HG03469 (cell line): ENCODE data around the gene ADD2.

Experiments
- ATAC-seq: cut with Tn5 transposase; IDR thresholded peaks from one replicate; pipeline ENCODE4 v1.9.1; 2021; ENCODE audit warnings: mild to moderate bottlenecking, moderate library complexity, moderate number of reproducible peaks; ENCODE audit not compliant: unreplicated experiment

The ADD2 gene

DNA sequence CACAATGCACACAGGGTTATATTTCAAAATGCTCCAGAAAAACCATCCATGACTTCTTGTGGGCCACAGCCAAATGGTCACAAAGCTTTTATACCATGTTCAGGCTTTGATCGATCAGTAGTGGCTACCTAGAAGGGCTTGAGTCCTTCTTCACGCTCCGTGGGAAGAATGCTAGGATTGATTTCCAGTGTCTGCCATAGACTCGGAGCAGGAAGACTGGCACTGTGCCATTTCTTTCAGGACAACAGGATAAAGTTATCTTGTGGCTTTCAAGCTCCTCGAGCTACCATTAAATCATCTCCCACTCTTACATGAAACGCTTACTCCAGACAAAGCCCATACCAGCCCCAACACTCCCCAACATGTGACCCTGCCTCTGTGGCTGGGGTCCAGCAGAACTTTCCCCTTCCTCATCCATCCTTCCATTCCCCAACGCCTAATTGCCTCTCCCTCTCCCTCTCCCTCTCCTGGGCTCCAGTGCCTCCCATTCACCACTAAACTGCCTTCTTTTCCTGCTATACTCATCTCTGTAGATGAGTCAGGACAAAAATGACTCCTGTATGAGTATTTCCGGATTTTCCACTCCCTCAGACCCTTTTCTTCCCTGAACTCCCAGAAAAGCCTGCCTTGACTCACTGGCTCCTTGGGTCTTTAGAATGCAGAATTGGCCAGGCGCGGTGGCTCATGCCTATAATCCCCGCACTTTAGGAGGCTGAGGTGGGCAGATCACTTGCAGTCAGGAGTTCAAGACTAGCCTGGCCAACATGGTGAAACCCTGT is 40.9 kb downstream of the ADD2 start:
- ATAC-seq, result no peak

DNA sequence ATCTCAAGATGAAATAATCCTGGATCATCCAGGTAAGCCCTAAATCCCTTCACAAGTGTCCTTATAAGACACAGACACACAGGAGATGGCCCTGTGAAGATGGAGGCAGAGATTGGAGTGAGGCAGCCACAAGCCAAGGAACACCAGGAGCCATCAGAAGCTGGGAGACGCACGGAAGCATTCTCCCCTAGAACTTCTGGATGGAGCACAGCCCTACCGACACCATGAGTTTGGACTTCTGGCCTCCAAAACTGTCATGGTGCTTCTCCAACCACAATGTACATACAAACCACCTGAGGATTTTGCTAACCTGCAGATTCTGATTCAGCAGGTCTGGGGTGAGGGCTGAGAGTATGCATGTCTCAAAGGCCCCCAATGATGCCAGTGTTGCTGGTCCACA is 42.5 kb downstream of the ADD2 start:
- ATAC-seq, result no peak

DNA sequence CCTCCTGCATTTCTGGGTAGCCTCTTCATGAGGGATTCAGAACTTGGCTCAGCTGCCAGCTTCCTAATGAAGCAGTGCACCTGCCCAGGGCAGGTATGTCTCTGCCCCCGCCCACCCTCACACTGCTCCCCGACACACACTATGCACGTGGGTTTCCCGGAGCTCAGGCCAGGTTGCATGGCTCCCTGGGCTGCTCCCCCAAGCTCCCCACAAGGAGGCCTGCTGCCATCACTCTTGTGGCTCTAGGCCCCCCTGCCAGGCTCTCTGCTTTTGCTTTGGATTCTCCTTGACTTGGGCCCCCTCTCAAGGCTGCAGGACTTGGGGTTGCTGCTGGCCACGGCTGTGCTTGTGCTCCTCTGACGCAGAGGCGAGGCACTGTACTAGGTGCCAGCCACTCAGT is 43.6 kb downstream of the ADD2 start:
- ATAC-seq, result no peak

DNA sequence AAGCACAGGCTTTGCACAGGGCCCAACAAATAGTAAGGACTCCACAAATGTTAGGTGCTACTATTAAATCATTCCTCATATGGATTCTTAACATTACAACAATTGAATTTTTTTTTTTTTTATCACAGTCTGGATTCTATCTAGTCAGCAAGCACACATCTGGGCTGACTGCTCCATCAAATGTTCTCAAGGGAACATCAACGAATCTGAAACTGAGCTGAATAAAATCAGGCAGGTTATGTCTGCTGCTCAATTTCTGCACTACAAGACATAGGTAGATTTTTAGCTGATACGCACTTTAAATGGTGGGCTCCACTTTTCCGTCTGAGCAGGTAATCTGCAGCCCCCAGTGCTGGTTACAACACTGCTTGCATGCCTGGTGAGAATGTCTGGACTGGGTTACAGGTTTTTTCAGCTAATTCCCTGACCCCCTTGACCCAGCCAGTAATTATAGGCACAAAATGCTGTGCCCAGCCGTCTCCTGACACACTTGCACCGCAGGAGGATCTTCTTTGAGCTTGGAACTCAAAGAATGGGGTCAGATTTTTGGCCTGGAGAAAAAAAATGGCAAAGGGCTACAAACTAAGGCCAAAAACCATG is 44.6 kb downstream of the ADD2 start:
- no peak for ATAC-seq

DNA sequence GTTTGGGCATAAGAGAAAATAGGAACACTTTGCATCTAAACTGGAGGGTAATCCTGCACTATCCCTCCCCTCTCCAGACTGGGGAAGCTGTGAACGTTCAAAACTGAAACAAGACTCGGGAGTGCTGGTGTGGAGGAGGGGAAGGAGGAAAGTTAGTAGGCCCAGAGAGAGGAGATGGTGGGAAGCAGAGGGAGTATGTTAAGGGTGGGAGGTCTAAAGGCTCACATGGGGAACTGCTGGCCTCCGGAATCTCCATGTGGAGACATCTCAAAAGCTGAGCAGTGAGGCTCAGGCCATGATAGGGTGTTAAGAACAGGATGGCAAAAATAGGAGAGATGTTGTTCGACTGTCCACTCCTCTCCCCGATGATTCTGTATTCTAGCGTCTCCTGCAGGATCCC is 47.9 kb downstream of the ADD2 start:
- no peak for ATAC-seq

DNA sequence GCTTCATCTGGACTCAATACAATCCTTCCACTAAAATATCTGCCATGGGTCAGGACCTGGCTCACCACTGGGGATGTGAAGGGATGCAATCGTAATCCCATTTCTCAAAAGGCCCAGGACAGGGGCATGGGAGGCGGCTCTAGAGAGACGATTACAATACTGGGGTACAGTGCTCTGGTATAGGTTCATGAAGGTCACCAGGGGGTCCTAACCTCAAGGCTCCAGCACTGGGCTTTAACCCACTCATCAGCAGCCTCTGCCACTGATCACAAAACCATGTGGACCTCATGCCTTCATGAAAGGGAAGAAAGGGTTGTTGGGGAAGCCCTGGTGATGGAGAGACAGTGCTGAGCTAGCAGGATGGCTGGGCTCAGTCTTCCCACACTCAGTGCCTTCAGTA is 48.8 kb downstream of the ADD2 start:
- ATAC-seq, result no peak

DNA sequence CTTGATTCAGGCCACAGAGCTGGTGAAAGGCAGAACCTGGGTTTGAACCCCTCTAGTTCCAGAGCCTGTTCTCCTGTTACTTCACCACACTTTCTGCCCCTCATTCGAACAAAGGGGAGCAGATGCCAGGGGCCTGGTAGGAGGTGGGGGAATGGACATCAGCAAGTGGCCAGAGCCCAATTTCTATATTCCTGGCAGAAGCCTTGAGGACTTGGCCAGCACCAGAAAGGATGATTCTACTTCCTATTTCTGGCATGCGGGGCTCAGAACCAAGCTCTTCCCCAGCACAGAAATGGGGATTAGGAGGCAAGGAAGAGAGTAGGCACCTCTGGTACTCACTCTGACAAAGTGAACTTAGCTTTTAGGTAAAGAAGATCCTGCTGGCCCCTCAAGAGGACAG is 49.3 kb downstream of the ADD2 start:
- no peak for ATAC-seq

DNA sequence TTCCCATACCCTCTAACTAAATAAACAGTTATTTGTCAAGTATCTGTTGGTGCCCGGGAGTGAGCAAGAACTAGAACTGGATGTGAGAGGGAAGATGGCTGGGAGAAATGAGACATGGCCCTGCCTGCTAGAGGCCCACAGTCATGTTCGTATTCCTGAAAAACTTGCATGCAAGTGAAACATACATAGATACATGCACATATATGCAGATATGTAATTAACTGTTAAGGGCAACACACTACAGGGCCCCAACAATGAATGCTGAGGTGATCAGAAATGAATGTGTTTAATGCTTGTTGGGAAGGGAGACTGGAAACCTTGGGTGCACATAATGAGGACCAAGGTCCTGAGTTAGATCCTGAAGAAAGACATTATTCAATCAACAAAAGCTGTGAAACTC is 49.8 kb downstream of the ADD2 start:
- no peak for ATAC-seq

DNA sequence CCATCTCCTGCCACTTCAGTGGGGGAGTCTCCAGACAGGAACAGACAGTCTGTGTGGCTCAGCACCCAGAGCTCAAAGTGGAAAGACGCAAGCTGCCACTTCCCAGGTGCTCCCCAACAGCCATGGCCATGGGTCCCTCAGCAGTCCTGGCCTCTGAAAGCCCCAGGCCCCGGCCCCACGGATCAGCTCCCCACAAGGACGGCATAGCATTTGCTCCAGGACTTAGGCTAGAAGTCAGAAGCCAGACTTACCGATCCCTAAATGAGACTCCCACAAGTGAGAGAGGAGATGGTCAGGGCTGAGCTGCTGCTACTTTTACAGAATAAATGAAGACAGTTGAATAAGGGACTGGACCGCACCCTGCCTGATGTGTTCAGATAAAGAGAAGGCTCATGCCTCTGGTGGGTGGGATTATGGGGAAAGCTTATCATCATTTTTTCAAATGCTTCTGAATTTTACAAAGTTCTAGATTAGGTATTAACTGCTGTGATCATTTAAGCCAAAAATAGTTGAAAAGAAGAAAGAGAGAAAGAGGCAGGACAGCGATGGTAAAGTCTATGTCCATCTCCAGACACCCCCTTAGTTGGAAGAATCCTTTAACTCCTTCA is 50.5 kb downstream of the ADD2 start:
- no peak for ATAC-seq

DNA sequence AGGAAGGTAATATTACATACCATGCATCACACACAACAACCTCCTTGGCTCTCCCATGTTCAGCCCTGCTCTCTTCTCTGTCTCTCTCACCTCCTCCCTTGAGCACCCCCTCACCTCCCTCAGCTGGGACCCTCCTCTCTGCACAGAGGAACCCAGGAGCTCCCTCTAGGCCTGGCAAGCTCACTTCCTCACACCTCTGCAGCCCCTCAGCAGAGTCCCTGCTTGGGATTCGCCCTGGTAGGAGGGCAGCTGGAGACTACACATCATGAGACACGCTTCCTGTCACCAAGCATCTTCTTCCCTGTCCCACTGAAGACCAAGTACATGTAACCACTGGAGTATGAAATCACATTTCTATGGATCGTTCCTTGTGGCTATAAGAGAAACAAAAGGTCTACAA is 51.0 kb downstream of the ADD2 start:
- no peak for ATAC-seq

DNA sequence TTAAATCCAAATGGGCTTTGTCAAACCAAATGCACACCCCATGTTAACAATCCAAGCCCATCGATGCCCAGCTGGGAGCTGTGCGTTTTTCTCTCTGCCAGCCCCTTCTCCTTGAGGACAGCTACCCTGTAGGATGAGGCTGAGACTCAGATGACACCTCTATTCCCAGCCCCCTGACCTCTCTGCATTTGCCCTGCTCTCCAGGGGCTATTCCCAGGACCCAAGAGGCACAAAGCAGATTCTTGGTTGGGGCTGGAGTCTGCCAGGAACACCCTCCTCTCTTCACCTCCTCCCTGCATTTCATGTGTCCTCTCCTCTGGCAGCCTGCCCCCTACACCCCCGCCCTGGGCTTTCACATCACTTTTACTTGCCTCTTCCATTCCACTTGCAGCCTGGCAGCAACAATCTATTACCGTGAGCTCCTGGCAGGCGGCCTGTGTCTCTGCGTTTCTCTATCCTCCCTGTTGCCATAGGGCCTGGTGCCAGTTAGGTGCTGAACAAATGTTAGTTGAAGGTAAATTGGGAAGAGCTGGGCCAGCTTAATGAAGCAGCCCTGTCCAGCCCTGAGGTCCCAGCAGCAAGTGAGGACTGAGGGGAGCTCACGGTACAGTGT is 51.8 kb downstream of the ADD2 start:
- ATAC-seq, result no peak

DNA sequence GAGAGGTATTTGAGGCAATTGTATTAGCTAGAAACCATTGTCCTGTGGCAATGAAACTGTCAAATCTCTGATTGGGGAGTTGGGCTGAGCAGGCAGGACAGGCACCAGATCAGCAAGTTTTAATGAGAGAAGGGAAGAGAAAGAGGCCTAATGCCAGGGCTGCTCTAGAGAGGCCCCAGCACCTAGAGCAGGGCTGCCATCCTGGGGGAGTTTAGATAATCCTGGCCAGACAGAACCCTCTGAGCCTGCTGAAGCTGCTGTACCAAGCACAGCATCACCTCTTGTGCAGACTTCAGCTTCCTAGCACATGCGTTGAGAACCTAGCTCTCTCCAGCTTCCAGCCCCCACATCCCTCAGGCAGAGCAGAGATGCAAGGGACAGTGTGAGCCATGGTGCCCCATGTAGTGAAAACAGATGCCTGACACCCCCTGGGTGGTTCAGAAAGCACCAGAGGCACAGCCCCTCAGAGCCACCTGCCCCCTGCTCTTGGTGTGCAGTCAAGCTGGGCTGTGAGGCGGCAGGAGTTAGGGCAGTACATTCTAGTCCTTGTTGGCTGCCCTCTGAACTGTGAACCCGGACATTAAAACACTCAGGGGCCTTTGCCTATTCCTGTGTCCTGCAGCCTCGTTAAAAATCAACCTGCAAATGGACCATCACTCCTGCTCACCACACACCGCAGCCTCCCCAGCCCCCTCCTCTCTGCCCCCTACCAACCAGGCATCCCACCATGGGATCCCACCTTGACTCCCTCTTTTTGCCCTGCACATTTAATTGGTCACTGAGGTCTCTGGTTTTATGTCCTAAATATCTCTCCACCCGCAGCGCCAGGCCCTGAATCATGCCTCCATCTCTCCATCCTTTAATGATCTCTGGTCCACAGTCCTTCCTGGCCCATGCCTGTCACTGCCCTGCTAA is 52.7 kb downstream of the ADD2 start:
- no peak for ATAC-seq

DNA sequence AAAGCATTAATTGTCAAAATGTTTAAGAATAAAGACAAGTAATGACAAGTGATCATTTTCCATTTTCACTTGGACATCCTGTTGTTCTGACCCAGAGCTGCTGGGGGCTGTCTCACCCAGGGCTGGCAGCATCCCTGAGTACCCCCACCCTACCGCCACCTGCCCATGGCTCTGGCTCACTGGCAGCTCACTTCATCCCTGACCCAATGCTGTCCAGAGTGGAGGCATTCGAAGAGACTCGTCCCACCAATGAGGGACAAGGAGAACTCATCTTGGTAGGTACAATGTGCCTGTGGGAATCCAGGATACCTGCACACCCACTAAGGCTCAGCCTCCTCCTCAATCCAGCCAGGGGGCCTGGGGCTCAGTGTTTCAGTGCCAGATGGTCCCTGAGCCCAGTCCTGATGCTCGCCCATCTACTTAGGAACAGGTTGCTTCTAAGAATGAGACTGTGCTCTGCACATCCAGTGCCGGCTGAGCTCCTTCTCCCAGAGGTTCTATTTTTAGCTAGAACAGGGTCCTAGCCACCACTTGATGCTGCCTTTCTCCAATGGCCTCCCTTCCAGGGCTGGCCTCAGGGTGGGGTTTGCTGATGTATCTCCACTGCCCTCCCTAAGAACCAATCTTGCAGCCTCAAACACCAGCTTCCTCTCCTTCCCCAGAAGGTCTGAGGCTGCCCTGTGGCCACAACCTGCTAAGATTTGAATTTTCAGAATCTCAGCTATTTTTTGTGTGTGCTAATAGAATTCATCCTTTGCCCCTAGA is 53.7 kb downstream of the ADD2 start:
- ATAC-seq, result no peak

DNA sequence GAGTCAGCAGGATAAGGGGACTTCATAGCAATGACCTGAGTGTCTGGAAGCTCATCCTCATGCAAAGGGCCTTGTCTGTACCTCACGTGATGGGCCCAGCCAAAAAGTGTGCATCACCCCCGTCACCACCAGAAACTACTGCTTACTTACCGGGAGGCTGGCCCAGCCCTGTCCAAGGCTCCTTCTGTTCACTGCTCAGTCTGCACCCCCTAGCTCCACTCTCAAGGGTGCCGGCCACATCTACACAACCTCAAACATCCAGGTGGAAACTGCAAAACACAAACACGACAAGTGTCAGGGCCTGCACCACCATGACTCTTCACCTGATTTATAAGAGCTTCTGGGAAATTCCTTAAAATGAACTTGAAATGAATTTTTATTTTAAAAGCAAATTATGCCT is 55.1 kb downstream of the ADD2 start:
- ATAC-seq, result no peak

DNA sequence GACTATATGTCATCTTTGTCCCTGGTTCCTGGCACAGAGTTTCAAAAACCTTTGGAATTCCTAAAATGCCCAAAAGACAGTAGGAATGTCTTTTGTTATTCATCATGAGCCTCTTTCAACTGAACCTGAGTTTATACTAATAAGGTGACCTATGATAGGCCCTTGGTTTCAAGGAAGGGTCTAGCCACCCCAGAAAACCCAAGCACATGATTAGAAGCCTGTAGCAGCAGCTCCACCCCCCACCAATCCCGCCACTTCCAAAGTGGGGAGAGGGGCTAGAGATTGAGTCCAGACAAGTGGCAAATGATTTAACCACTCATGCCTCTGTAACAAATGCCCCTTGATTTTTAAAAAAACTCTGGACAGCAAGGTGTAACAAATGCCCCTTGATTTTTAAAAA is 56.8 kb downstream of the ADD2 start:
- no peak for ATAC-seq

DNA sequence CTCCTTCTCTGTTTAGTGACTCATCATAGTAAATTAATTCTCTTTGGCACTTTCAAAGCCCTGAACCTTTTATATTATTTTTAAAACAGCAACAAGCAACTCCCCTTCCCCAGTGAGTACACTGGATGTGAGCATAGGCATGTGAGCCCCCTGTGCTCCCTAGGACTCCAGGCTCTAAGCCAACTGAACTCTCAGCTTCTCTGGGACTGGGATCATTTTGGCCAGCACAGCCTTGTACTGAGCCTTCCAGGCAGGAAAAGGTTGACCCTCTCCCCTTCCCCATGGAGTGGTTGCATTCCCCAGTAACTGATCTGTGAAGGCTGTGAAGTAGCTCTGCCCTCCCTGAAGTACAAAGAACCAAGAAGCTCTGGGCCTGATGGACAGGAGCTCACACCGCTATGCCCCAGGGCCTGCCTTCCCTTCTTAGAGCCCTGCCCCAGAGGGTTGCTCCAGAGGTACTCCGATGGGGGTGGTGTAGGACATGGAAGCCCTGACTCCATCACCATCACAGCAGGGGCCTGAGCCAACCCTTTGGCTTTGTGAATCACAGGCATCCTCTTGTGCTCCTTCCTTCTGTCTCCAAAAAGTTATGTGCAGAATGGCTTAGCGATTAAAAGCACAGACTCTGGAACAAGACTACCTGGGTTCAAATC is 57.8 kb downstream of the ADD2 start:
- no peak for ATAC-seq

DNA sequence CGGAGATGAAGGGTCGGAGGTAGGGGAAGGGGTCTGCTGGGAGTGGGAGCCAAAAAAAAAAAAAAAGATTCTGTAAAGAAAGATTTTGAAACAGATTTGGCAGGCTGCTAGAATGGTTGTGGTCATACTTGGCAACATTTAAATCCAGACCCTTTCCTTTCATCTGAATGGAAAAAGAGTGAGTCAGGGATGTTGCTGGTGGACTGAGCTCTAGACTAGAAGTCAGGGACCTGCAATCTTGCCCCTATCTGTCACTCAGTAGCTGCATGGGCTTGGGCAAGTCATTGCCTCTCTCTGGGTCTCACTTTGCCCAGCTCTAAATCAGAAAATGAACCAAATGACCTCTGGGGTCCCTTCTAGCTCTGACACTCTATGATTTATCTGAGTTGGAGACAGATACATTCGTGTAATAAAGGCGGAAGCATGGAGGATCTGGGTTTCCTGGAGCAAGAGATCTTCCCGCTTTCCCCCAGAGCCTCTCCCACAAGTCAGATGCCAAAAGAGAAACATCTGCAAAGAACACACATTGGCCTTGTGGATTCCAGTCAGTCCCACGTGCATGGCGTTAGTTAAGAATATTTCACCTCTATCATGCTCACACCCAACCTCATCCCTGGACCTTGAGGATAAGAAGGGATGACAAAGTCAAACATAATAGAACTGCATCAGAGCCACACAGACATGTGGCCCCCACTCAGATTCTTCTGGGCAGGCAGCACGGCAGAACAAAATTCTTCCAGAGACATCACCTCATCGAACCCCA is 58.5 kb downstream of the ADD2 start:
- ATAC-seq, result no peak

DNA sequence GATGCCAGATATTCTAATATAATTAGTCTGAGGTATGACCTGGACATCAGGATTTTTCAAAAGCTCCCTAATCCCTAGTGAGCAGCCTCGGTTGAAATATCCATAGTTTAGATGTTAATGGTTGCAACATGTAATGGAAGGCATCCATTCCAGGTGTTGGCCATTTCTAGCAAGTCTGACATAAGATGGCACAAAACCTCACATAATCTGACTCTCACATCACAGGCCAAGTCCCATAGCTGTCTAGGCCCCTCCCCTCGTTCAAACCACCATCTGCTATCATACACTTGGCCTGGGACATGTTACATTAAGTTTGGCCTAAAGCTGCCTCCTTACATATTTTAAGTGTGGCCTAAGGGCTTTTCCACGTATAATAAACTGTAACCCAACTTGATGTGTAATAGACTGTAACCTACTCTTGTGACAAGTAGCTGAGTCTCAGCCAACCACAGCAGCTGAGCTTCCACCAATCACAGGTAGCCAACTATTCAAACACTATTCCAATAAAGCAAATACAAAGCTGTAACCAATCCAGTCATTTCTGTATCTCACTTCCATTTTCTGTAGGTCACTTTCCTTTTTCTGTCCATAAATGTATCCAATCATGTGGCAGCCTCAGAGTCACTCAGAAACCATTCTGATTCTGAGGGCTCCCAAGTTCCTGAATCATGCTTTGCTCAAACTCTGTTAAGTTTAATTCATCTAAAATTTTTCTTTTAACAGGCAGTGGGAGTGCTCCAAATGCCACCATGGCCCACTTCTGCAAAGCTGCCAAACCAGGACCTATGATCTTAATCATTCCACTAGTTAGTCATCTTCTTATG is 59.4 kb downstream of the ADD2 start:
- no peak for ATAC-seq
